GDM1 (cell line): Measurements from ENCODE around the gene STXBP6.
"Not testable (repeated sequence)": the region's sequence is repeated elsewhere in the genome, so short reads cannot be mapped to it uniquely, and the experiment has no call there.

Source experiments
- DNase-seq: peaks from one replicate; lab custom pipeline; 2025; lab: John Stamatoyannopoulos, UW

The STXBP6 gene

DNA sequence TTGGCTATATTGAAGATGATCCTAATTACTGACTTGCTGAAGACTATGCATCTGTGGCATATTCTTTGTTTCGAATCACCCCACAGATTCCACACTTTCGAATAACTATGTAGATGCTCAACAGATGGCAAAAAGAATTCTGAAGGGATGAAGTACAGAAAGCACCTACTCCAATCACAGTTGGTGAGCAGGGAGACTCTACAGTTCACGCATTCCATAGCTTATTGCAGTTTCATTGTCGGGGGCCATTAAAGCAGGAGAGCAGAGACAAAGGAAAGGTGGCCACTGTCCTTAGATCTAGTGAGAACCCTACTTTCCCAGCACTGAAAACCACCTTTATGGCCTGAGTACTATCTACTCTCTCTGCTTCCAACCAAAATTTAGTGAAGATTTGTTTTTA, 191.9 kb downstream of the STXBP6 start:
- DNase-seq, result no peak

DNA sequence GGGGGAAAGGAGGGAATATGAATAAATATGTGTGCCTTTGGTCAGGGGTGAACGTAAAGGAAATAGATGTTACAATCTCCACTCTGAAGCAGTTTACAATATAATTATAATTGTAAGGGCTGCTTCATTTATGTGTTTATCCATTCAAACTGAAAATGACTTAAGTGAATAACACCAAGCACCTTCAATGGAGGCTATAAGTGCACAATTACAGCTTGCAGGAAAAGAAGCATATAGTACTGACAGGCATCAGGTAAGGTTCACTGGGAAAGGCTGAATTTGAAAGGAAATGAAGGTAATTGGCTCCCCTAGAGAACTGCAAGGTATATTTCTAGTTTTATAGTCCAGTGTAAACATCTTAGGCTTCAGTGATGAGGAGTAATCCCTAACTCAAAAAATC, 192.7 kb downstream of the STXBP6 start:
- DNase-seq, result no peak

DNA sequence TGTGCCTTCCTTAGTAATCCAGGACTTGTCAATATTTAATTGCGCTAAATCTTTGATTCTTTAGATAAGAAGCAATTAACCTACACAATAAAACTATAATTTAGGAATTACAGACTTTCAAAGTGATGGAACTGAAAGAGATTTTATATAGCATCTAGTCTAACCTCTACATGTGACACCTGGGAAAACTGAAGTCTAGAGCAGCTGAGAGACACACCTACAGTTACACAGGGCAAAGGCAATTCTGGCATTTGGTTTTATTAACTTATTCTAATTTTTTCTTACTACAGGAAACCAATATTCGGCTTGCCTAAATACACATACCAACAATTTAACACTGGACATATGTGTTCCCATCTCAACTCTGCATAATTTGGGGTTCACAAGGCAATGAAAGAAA, 196.5 kb downstream of the STXBP6 start:
- no peak for DNase-seq

DNA sequence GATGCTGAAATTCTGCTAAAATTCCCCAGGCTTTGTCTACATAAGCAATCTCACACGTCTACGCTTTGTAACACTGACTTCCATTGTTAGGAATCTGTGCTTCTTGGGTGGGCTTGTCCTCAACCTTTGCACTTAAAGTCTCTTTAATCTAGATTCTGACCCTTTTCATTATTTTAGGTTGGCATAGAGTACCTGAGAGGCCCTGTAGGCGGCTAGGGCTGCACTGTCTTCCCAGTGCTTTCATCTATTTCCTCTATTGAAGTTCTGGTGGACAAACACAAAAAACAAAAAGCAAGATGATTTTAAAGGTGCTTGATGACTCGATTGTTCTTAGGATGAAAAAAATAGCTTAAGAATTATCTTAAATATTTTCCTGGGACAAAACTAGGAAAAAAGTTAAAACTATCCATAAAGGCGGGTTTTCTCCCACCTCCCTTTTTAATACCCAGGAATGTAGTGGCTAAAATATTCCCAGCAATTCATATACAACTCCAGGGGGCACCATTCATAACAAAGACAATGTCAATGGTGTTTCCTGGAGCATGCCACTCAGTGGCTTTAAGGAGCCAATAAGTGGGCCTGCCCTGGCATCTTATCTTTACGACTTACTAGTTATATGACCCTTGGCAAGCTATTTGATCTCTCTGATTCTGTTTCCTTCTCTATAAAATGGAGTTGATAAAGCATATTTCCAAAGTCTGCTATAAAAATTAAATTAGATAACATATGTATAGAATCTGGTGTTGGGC, 197.5 kb downstream of the STXBP6 start:
- no peak for DNase-seq

DNA sequence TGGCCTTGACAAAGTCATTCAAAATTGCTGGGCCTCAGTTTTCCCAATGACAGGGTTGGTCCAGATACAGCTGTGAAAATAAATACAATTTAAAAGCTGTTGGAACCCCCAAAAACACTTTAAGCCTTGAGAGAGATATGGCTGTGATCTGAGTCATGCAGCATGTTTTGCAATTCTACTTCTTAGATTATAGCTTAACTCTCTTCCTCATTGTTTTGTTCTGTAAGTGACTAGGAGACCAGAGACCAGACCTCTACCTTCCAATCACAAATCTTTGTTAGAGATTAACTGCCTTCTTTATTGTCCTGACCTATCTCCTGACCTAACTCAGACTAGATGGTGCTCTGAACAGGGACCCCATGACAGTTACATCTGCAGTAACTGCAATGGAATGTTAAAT, 198.1 kb downstream of the STXBP6 start:
- no peak for DNase-seq

DNA sequence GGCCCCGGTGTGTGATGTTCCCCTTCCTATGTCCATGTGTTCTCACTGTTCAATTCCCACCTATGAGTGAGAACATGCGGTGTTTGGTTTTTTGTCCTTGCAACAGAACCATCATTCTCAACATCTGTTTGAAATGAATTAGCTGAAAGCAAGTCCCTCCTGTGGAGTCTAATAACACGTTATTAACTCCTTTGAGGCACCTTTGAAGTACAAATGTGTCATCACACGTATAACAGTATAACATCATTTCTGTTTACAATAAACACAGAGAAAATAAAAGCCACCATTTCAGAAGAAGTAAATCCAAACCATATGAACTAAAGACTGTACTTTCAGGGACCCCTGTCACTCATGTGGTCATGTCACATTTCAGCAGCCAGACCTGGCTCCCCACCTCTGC, 198.5 kb downstream of the STXBP6 start:
- no peak for DNase-seq

DNA sequence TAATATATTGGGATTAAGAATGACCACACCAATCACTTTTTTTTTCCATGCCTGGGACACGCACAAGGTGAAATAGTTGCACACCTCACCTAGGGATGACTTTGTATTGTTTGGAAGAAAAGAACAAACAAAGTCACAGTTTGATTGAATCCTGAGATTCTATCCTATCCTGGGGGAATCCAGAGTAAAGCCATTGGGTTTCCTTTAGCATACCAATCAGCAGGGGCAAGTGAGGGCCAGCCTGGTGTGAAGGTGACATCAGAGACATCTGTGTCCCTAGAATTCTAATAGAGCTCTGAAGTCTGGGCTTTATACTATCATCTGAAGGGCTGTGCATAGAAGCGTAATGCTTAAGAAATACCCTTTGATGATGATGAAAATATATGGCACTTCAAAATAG, 199.9 kb downstream of the STXBP6 start:
- no peak for DNase-seq

DNA sequence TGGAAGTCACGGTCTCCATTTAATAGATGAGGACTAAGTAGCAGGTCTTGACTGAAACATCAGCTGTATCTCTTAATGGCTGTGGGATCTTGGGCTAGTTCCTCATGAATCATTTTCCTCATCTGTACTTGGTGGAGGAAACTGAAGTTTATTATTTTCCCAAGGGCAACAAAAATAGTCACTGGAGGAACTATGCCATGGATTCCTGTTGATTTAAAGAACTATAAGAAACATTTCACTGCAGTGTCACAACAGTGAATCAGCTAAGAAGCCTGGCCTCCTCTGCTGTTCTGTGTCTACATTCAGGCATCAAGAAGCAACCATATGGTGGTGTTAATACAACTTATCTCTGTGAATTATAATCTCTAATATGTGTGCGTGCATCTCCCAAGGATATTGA, 200.5 kb downstream of the STXBP6 start:
- DNase-seq, result no peak

DNA sequence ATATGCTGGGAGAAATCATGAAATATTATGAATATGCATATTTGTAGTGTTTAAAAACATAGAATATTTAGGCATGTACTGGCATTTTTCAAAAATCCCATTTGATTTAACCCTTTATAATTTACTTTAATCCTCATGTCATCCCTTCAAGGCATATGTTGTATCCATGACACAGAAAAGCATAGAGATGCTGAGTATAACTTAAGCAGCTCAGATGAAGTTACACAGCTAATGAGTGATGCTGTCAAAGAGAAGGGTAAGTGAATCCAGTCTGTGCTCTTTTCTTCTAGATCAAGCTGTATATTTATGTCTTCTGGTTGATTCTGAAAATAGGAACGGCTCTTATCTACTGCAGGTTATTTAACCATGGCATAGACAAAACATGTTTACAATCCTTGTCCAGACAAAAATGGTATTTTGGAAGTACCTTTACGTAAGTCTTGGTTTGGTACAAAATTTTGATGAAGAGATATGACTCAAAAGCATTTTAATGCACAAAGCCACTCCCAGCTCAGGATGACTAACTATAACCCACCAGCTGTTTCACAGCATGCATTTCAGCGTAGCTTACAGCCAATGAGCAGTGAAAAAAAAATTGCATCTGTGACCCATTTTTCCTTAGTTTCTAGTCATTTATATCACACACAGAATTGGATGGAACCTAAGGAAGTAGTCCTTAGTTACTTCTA, 201.7 kb downstream of the STXBP6 start:
- DNase-seq, result no peak

DNA sequence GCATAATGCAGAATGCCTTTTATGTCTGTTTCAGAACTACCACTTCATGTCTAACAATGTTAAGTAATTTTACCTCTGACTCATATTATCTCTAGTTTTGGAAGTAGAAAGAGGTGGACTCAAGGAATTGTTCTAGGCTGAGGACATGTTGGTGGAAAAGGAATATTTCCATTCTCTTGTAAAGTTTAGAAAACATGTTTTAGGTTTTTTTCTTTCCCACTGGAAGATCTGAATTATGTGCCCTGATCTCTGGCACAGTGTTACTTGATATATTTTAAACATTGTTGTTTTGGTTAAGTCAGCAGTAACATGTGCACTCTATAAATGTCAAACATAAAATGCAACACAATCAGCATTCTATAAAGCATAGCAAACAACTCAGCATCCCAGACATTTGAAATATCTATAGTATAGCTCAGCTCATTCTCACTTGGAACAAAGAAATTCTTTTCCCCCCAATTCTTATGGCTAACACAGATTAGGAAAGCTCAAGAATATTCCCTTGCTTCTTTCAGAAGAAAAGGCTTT, 202.3 kb downstream of the STXBP6 start:
- DNase-seq, result no peak

DNA sequence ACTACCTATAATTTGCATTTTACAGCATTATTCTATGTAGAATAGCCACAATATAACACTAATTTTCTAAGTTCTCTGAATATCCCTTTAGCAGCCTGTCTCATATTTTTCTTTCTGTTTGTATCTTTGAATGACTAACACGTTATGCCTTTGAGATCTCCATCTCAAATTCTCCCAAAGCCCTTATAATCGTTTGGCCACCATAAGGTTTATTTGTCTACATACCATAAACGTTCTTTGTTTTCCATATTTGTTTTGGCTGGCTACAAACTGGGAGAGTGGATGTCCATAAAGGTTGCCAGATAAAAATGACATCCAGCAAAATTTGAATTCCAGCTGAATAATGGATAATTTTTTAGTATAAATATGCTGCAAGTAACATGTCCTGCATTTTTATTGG, 203.7 kb downstream of the STXBP6 start:
- DNase-seq, result no peak

DNA sequence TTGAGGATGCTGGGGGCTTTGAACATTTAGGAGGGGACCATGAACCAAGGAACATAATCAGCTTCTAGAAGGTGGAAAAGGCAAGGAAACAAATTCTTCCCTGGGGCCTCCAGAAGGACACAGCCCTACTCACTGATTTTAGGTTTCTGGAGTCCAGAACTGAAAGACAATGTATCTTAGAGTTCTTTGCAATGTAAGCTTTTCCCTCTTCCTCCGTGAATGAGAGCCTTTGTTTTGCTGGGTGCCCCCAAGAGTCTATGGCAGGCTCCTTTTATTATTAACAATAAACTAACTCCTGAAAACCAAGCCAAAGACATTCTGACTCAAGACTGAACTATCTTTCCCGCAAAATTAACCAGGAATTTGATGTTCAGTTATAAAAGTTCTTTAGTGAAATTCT, 204.1 kb downstream of the STXBP6 start:
- no peak for DNase-seq

DNA sequence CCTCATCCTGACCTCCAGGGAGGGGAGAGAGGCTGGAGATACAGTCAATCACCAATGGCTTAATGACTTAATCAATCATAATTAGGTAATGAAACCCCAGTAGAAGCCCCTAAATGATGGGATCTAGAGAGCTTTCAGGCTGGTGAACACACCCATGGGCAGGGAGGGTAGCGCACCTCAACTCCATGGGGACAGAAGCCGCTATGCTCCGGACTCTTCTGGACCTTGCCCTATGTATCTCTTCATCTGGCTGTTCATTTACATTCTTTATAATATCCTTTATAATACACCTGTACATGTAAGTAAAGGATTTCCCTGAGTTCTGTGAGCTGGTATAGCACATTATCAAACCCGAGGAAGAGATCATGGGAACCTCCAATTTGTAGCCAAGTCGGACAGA, 205.9 kb downstream of the STXBP6 start:
- no peak for DNase-seq

DNA sequence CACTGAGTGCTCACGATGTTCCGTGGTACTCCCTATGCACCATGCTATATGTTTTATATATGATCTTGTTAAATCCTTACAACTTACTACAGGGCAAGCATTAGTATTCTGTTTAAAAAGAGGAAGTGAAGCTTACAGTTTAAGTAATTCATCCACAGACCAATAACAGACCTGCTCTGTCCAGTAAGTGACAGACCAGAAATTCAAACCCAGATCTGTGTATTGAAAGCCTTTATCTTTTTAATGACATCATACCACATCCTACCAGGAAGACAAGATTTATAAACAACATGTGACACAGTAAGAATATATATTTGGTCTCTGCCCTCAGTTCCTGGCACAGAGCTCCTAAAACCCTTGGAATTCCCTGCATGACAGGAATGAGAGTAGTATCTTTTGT, 206.5 kb downstream of the STXBP6 start:
- DNase-seq, result no peak

DNA sequence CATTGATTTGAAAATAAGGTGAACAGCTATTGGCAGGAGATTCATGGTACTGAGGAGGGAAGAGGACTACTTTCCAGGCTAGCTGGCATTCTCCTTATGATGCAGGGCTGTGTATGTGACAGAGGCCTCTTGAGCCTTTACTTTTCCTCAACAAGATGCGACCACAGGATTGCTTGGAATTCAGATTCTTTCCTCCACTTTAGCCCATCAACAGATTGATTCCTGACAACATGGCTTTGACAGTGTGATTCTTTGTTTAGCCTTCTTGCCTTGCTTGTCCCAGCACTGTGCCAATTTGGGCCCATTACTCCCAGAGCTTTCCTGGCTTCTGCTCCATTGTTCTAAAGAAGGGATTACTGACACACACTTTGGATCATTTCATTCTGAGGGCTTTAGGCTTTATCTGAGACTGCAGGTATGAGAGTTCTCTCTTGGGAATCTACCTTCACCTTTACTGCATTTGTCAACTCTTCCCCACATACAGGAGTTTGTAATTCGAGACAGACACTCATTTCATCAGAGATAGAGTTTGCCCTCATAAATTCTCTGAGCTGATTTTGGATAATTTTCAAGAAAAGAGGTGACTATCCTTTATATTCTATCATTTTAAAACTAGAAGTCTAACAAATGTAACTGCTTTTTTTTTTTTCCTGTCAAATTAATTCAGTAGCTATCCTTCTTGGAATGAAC, 209.6 kb downstream of the STXBP6 start:
- no peak for DNase-seq

DNA sequence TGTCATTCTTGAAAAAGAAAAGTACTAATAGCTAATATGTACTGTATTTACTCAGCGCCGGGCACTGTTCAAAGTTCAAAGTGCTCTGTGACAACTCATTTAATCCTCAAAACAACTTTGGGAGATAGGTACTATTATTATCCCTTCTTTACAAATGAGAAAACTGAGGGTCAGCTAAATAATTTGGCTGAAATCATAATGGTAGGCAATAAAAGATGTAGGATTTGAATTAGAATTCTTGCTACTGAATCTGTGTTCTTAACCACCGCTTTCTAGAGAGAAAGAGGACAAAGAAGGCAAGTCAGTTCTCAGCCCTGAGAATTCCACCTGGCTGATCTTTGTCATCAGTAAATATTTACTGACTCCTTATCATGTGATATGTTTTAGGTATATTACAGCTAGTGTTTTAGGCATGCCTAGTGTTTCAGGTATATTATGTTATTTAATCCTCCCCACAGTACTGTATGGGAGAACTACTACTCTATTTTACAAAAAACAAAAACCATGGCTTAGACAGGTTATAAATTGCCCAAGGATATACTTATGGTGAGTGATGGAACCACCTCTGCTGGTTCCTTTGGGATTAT, 210.2 kb downstream of the STXBP6 start:
- DNase-seq, result no peak

DNA sequence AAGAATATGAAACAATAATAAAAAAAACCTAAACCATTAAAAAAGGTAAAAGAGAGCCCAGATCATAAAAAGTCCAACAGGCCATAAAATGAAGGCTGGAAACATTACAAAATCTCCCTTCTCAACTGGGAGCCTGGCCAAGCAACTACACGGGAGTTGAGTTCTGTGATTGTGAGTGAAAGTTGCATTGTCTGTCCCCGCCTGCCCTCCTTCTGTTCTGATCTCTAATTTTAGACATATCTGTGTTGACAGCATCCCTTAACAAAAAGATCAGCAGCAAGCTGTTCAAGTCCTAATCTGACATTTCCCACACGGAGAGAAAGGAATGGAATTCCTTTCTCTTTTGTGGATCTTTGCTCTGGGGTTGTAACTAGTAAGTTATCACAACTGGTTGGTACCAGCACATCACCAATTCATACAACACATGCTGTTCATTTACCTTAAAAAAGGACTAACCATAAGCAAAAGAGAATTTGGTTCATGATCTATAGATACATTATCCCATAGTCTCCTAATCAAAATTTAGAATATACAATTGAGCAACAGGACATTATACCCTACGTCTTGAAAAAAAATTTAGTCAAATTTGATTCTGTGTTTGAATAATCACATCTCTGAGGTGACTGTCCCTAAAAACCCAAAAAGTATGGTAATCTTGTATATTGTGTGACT, 210.9 kb downstream of the STXBP6 start:
- DNase-seq, result no peak

DNA sequence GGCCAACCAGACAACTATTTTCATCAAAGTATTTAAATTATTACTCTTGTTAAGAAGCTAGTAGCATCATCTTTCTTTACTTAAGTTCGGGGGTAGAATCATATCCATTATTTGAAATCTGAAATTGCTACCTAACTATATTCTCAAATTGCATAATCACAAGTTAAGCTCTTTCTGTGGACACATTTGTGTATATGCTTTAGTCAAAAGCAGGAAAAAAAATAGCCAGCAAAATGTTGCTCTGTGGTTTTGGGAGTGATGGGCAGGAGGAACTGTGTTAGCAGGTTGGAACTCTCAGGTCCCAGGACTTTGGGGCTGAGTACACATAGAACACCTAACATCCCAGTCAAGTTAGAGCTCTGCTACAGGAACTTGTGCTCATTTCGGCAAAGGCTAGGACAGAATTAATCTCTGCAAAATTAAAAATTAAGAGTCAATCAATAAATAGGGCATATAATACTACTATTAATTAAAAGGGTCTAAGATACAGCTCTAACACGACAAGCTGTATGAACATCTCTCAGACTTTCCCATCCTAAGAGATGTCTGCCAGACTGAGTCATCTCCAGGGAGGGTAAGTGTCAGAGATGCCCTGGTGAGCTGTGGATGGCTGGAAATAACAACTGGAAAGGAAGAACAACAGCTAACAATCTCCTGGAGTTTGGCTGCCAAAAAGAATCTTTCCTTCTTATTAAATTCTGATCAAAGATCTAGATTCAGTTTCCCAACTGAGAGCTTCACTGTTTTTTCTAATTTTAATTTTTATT, 212.5 kb downstream of the STXBP6 start:
- DNase-seq, result no peak

DNA sequence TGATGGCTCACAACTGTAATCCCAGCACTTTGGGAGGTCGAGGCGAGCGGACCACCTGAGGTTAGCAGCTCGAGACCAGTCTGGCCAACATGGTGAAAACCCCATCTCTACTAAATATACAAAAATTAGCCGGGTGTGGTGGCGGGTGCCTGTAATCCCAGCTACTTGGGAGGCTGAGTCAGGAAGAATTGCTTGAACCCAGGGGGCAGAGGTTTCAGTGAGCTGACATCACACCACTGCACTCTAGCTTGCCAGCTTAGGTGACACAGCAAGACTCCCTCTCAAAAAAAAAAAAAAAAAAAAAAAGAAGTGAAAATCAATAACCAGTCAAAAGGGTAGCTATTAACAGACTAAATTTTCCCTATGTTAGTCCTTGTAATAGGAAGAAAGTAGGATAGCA, 213.6 kb downstream of the STXBP6 start:
- not testable (repeated sequence) for DNase-seq

DNA sequence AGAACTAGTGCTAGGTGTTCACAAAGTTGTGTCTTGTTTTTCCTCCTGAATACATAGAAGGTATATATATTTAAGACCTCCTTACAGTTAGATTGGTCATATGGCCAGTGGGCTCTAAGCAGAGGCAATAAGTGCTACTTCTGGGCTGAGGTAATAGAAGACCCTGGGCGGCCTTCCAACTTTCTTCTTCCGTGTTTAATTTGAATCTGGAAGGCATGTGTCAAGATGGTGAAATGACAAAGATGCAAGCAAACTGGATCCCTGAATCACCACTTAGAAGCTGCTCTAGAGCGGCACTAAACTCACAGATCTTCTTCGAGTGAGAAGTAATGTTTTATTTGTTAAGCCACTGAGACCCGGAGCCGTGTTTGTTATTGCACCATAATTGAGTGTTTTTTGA, 215.0 kb downstream of the STXBP6 start:
- no peak for DNase-seq

DNA sequence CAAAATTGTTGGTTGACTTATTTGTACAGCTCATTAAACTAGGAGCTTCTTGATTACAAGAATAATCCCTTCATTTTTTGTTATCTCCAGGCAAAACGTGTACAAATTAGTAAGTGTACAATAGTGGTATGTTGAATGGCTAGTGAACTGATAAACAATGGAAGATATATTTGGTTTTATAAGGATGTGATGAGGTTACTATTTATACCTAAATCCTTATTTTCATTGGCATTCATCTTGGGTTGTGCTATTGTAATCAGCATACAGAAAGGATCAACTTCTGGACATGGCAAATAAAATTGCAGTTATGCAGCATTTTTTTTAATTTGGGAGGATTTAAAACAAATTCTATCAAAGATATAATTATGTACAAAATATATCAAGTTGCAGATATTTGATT, 216.6 kb downstream of the STXBP6 start:
- DNase-seq, result no peak
